ENCODE results near the gene BAZ1B.
A peak's percentile ranks its signal among the peaks of the same experiment; 100 is the strongest.
"Not testable (repeated sequence)": the region's sequence is repeated elsewhere in the genome, so short reads cannot be mapped to it uniquely, and the experiment has no call there.

Gene BAZ1B

GRCh38 chr7:73537051-73537450, 15.0 kb upstream of the BAZ1B start:
- DNase-seq: no peak

DNA sequence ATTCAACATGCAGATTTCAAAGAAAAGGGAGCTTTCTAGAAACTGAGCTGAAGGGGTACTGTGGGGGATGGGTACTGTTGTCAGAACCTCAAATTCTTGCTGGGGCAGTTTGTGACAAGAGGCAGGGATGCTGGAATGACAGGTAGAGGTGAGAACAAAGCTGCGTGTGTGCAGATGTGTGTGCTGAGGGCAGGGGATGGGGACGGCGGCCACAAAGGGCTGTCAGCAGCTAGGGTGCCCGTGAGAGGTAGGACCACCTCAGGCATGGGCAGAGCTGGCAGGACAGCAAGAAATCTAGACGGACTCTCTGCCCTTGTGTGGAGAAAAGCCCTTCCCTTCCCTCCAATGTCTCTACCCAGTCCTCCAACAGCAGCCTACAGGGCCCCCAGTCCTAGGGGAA, 14.4 kb upstream of the BAZ1B start:
- DNase-seq: no peak

- DNase-seq: not testable (repeated sequence)
These were observed 13.8 kb upstream of the BAZ1B start for GRCh38 chr7:73535918-73536317.

DNA sequence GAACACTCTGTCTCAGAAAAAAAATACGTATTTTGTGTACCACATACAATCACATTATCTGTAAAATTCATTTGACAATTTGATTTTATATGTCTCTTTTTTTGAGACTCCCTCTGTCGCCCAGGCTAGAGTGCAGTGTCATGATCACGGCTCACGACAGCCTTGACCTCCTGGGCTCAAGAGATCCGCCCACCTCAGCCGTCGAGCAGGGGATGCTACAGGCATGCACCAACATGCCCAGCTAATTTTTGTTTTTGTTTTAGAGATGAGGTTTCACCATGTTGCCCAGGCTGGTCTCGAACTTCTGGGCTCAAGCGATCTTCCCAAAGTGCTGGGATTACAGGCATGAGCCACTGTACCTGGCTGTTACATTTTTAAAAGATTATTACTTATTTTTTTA, 11.6 kb upstream of the BAZ1B start:
- no peak for DNase-seq

GRCh38 chr7:73532224-73532623, 10.1 kb upstream of the BAZ1B start:
- no peak for DNase-seq

GRCh38 chr7:73530800-73531199, 8.7 kb upstream of the BAZ1B start:
- no peak for DNase-seq

- peak; percentile 59 for DNase-seq
These were observed 5.1 kb upstream of the BAZ1B start for GRCh38 chr7:73526896-73527821.

DNA sequence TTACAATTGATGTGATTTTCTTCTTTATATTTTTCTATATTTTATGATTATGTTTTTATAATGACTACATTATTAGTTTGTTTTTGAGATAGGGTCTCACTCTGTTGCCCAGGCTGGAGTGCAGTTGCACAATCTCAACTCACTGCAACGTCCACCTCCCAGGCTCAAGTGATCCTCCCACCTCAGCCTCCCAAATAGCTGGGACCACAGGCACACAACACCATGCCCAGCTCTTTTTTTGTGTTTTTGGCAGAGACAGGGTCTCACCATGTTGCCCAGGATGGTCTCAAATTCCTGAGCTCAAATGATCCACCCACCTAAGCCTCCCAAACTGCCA, 4.0 kb upstream of the BAZ1B start:
- not testable (repeated sequence) for DNase-seq

DNA sequence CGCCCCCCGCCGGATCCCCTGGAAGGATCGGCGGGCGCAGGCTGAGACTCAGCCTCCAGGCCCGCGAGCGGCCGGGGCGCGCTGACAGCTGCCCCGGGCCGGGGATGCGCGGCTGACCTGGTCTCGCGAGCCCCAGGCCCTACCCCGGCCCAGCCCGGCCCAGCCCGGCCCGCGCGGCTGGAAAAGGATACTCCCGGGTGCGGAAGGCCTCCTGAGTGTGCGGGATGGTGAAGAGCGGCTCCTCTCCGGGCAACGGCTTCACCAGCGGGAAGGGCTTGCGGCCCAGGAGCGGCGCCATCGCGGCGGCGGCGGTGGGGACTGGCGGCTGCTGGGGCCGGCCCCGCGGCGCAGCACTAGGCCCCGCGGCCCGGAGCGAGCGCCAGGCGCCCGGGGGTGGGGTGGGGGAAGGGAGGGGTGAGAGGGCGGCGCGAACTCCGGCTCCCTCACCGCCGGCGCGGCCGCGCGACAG, 423 bp downstream of the BAZ1B start:
- DNase-seq: peak; percentile 68

- DNase-seq: no peak
These were observed 1.1 kb downstream of the BAZ1B start for GRCh38 chr7:73520673-73521635.

- DNase-seq: no peak
These were observed 2.0 kb downstream of the BAZ1B start for GRCh38 chr7:73519867-73520672.

DNA sequence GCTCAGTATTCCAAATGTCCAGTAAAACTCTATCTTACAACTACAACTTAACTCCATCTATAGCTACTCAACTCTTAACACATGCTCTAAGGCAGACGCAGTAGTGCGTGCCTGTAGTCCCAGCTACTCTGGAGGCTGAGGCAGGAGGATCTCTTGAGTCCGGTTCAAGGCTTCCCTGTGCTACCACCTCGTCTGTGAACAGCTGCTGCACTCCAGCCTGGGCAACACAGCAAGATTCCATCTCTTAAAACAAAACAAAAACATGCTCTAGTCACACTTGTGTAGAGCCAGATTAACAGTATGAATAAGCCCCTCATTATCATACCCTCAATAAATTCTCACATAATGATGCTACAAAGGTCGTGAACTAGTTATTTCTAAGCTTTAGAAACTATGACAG, 3.6 kb downstream of the BAZ1B start:
- DNase-seq: no peak

- no peak for DNase-seq
These were observed 4.7 kb downstream of the BAZ1B start for GRCh38 chr7:73517241-73517995.

GRCh38 chr7:73515178-73515577, 6.9 kb downstream of the BAZ1B start:
- no peak for DNase-seq

DNA sequence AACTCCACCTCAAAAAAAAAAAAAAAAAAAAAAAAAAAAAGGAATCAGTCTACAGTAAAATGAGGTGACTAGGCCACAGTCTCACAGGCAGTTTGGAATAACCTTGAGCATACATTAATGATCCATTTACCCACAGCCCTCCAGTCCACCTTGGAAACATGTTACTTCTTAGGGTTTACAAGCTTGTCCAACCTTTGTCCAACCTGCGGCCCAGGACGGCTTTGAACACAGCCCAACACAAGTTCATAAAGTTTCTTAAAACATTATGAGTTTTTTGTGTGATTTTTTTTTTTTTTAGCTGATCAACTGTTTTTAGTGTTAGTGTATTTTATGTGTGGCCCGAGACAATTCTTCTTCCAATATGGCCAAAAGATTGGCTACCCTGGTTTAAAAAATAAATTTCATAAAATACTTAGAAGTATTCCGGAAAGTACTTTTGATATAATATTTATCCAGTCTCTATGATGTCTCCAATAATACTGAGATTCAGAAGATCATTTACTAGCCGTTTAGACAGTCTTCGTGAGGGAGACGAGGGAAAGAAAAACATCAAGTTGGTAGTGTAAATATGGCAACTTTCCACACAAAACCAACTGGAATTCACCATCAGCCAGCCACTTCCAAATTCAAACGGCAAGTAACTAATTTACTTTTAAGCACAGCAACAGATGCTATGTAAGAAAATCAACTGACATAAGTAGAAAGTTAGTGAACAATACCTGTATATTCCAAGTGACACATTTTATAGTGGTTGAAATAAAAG, 9.9 kb downstream of the BAZ1B start:
- DNase-seq: no peak

- no peak for DNase-seq
These were observed 12.6 kb downstream of the BAZ1B start for GRCh38 chr7:73509463-73509862.

GRCh38 chr7:73507556-73507955, 14.5 kb downstream of the BAZ1B start:
- DNase-seq: no peak

GRCh38 chr7:73504920-73505319, 17.2 kb downstream of the BAZ1B start:
- no peak for DNase-seq

DNA sequence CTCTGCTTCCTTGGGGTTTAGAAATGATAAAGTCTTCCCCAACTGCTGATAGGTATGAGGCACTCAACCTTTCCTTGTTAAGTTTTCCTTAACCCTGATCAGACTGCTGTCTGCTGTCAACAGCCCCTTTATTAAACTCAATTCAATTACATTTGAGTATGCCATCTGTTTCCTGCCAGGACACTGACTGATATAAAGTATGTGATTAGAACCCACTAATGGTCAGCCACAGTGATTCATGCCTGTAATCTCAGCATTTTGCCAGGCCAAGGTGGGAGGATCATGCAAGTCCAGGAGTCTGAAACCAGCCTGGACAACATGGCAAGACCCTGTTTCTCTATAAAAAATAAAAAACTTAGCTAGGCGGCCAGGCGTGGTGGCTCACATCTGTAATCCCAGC, 18.1 kb downstream of the BAZ1B start:
- no peak for DNase-seq

DNA sequence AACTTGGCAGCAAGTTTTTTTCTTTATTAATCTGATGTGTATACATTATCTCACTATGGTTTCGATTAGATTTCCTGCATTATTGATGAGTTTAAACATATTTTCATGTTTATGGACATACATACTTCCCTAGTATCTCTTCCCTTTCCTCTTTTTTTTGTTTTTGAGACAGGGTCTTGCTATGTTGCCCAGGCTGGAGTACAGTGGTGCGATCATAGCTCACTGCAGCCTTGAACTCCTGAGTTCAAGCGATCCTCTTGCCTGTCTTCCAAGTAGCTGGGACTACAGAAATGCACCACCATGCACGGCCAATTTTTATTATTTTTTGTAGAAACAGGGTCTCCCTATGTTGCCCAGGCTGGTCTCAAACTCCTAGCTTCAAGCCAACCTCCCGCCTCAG, 18.9 kb downstream of the BAZ1B start:
- no peak for DNase-seq

DNA sequence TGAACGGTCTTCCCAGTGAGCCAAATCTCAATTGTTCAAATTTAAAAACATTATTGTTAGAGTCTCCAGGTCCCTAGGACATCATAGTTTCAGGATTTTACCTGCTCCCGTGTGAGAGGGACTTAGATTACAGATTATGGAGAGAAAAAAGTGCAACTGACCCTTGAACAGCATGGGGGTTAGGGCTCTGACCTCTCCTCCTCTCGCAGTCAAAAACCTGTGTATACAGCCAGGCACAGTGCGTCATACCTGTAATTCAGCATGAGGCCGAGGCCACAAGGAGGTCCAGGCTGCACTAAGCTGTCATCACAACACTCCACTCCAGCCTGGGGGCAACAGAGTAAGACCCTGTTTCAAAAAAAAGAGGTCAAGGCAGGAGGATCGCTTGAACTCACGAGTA, 25.5 kb downstream of the BAZ1B start:
- DNase-seq: no peak

All from NCI-H510A treated with DMSO at 0.1 percent for 48 hours (cell line).